Adrenal gland (tissue), 5 donors: ENCODE data around the gene KDM1A.
"Not testable (repeated sequence)": the region's sequence is repeated elsewhere in the genome, so short reads cannot be mapped to it uniquely, and the experiment has no call there.

ENCODE experiments used
- CTCF ChIP-seq, 6 experiments: fragments of 450-650 bp in 4 of 6; fragments of 200-600 bp in 2 of 6; sonication (generic) in 1 of 6; IDR thresholded peaks; 1 replicate in 5 of 6; 2 replicates in 1 of 6; pipeline versions ENCODE4 v1.5.1 to v1.8.0; 2016 to 2021; ENCODE audit warnings: antibody characterized with exemption in 6 of 6, mild to moderate bottlenecking in 2 of 6, moderate library complexity in 1 of 6
- POLR2A ChIP-seq, 2 donors: fragments of 450-650 bp; IDR thresholded peaks; one replicate each; pipeline ENCODE4 v1.6.1; 2017; ENCODE audit warnings: antibody characterized with exemption in 2 of 2, mild to moderate bottlenecking in 2 of 2, moderate library complexity in 1 of 2
- donor health status: DM: no; HTN: no; CAD: no.

- not testable (repeated sequence) for TF ChIP-seq CTCF, POLR2A (IDR thresholded peaks at IDR 0.05)
Observed at GRCh38 chr1:23002218-23002617, 17.1 kb upstream of the KDM1A start.
